Measurements from ENCODE around the gene TMEM116.

DNA sequence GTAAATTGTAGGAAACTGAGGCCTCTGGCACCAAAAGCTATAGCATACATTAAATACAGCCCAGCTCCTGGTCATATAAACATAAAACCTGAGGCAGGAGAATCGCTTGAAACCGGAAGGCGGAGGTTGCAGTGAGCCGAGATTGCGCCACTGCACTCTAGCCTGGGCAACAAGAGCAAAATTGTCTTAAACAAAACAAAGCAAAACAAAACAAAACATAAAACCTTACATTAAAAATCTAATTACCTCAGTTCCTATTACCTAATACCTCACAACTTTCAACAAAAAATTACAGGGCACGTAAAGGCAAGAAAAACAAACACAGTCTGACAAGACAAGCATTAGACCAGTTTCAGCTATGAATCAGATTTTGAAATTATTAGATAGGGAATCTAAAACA is 36.7 kb downstream of the TMEM116 start:
- TF ChIP-seq EP300 (IDR thresholded peaks at IDR 0.05; ENCODE audit: low read depth): no peak
- no peak for TF ChIP-seq POLR2A (IDR thresholded peaks at IDR 0.05)
- no peak for TF ChIP-seq POLR2AphosphoS5 (IDR thresholded peaks at IDR 0.05)
- TF ChIP-seq, protein P1, sequence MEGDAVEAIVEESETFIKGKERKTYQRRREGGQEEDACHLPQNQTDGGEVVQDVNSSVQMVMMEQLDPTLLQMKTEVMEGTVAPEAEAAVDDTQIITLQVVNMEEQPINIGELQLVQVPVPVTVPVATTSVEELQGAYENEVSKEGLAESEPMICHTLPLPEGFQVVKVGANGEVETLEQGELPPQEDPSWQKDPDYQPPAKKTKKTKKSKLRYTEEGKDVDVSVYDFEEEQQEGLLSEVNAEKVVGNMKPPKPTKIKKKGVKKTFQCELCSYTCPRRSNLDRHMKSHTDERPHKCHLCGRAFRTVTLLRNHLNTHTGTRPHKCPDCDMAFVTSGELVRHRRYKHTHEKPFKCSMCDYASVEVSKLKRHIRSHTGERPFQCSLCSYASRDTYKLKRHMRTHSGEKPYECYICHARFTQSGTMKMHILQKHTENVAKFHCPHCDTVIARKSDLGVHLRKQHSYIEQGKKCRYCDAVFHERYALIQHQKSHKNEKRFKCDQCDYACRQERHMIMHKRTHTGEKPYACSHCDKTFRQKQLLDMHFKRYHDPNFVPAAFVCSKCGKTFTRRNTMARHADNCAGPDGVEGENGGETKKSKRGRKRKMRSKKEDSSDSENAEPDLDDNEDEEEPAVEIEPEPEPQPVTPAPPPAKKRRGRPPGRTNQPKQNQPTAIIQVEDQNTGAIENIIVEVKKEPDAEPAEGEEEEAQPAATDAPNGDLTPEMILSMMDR (IDR thresholded peaks at IDR 0.05): no peak

Measured in transverse colon (tissue), 4 donors.